Measurements from ENCODE around the gene NAA80. TPM values are rescaled to one million over a fixed set of nuclear protein-coding genes. Genes with fewer than 3 reads are reported as not detected.

Gene NAA80
- total RNA-seq, 5 donors from 2014 or later (not counting 1 experiment from before 2014, with no cell fraction given) = 33.8 to 45.7 (median 43.9) TPM

- ChIA-PET POLR2A (no interaction called here), CTCF (no interaction called here)
- Mint-ChIP-seq H3K9me3 (no peaks in the 10 kb centered on the region), H3K36me3 (no peaks in the 10 kb centered on the region), H3K27ac (peak overlapping the region; percentile 87 to 94), H3K4me3 (peak overlapping the region; percentile 7 to 37 (median 34)), H3K4me1 (peaks cover 35 to 57% (median 48%) of the 10 kb centered on the region in 3 donors), H3K27me3 (no peaks in the 10 kb centered on the region)
- H3K9me3 ChIP-seq = no peaks in the 10 kb centered on the region
- peak overlapping the region; percentile 97 for H3K27ac ChIP-seq (ENCODE audit: low read length)
- DNase-seq (no peak), ATAC-seq (replicated peaks in 1 of 4) (no peak)
- H3K4me1 ChIP-seq (ENCODE audit: control insufficient read depth in 1 of 2, extremely low read depth in 1 of 2, insufficient read depth in 2 of 2, low read length in 2 of 2) = peaks cover 25 to 77% of the 10 kb centered on the region in 2 experiments
- WGBS (ENCODE audit: insufficient coverage) = 94% methylated on average over 13 of the region's 13 CpGs
- H3K36me3 ChIP-seq (ENCODE audit: control insufficient read depth in 2 of 2, extremely low read depth in 1 of 2, insufficient read depth in 1 of 2, low read length in 1 of 2) = no peaks in the 10 kb centered on the region
- no peaks in the 10 kb centered on the region for H3K27me3 ChIP-seq (replicated peaks in 1 of 2; ENCODE audit: control insufficient read depth in 2 of 2, extremely low read depth in 1 of 2, insufficient read depth in 2 of 2, low read length in 1 of 2)
- no peak overlapping the region for H3K4me3 ChIP-seq (ENCODE audit: control insufficient read depth in 1 of 2, extremely low read depth in 1 of 2, low read length in 1 of 2)
These were observed 42.9 kb upstream of the NAA80 start for GRCh38 chr3:50341996-50342650.

DNA sequence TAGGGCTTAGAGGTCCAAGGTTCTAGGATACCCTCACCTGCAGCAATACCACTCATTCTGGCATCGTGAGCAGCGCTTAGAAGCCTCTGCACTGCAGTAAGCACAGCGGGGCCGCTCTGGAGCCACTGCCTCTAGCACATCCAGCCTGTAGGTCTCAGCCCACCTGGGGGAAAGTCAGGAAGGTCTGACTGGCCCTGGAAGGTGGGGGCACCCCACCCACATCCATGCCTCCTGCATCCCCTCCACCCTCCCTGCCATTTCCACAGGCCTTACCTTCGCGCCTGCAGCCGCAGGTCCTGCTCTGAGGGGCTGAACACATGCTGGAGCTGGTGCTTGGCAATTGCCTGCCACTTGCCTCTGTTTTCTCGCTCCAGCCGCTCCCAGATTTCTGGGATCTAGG, 42.3 kb upstream of the NAA80 start:
- no peaks in the 10 kb centered on the region for H3K27me3 ChIP-seq (replicated peaks in 1 of 2; ENCODE audit: control insufficient read depth in 2 of 2, extremely low read depth in 1 of 2, insufficient read depth in 2 of 2, low read length in 1 of 2)
- peak overlapping the region; percentile 73 to 88 (median 86) for H3K4me3 Mint-ChIP-seq
- no peaks in the 10 kb centered on the region for H3K36me3 Mint-ChIP-seq
- peak overlapping the region; percentile 89 to 94 for H3K27ac Mint-ChIP-seq
- peaks cover 25 to 77% of the 10 kb centered on the region in 2 experiments for H3K4me1 ChIP-seq (ENCODE audit: control insufficient read depth in 1 of 2, extremely low read depth in 1 of 2, insufficient read depth in 2 of 2, low read length in 2 of 2)
- DNase-seq (peak in 1 of 35 experiments; percentile 47), ATAC-seq (replicated peaks in 1 of 4) (no peak)
- no peaks in the 10 kb centered on the region for H3K9me3 Mint-ChIP-seq
- H3K36me3 ChIP-seq (ENCODE audit: control insufficient read depth in 2 of 2, extremely low read depth in 1 of 2, insufficient read depth in 1 of 2, low read length in 1 of 2) = no peaks in the 10 kb centered on the region
- H3K27ac ChIP-seq (ENCODE audit: low read length) = peak overlapping the region; percentile 97
- 82% methylated on average over 5 of the region's 9 CpGs for WGBS (ENCODE audit: insufficient coverage)
- no peaks in the 10 kb centered on the region for H3K27me3 Mint-ChIP-seq
- H3K9me3 ChIP-seq = no peaks in the 10 kb centered on the region
- peaks cover 39 to 56% (median 48%) of the 10 kb centered on the region in 3 donors for H3K4me1 Mint-ChIP-seq
- POLR2A ChIA-PET = interaction anchor here in 1 of 2 donors (0.6 kb wide), 1 partner anchor 28 kb away, joined by 12 read pairs; no protein-coding TSS in a partner anchor
- CTCF ChIA-PET = no interaction called here
- peak overlapping the region; percentile 52 to 84 for H3K4me3 ChIP-seq (ENCODE audit: control insufficient read depth in 1 of 2, extremely low read depth in 1 of 2, low read length in 1 of 2)

DNA sequence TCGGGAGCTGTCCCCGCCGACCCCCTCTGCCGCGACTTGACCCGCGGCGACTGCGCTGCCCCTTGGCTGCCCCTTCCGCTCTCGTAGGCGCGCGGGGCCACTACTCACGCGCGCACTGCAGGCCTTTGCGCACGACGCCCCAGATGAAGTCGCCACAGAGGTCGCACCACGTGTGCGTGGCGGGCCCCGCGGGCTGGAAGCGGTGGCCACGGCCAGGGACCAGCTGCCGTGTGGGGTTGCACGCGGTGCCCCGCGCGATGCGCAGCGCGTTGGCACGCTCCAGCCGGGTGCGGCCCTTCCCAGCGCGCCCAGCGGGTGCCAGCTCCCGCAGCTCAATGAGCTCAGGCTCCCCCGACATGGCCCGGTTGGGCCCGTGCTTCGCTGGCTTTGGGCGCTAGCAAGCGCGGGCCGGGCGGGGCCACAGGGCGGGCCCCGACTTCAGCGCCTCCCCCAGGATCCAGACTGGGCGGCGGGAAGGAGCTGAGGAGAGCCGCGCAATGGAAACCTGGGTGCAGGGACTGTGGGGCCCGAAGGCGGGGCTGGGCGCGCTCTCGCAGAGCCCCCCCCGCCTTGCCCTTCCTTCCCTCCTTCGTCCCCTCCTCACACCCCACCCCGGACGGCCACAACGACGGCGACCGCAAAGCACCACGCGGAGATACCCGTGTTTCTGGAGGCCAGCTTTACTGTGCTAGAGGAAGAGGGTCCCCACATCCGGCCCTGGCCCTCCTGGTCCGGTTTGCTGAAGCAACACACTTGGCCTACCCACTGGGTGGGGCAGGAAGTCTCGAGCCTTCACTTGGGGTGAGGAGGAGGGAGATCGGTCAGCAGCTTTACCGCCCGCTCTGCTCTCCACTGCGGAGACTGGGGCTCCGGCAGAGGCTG, 41.5 kb upstream of the NAA80 start, which contains the start of gene RASSF1:
Gene RASSF1 (minus strand): TSS at position 389 of the 882 bp plus-strand sequence. CDS start 31 bp downstream, at position 358.
- peak within 1 kb of the TSS; percentile 94 to 95 for H3K27ac Mint-ChIP-seq
- H3K27me3 ChIP-seq (replicated peaks in 1 of 2; ENCODE audit: control insufficient read depth in 2 of 2, extremely low read depth in 1 of 2, insufficient read depth in 2 of 2, low read length in 1 of 2) = no peaks in the 10 kb centered on the region
- ChIA-PET CTCF (interaction anchor here in 1 of 2 donors (0.7 to 1.5 kb wide), 5 partner anchors 10 to 201 kb away, joined by 3 to 7 read pairs (median 3); partner anchors contain the start of genes CYB561D2, HYAL3, NAA80 and NPRL2), POLR2A (interaction anchor here (0.6 kb wide), 2 partner anchors 27 to 42 kb away, joined by 3 to 12 read pairs; no protein-coding TSS in a partner anchor)
- no peaks in the 10 kb centered on the region for H3K27me3 Mint-ChIP-seq
- no peaks in the 10 kb centered on the region for H3K9me3 Mint-ChIP-seq
- H3K4me1 Mint-ChIP-seq = peaks cover 42 to 58% (median 49%) of the 10 kb centered on the region in 3 donors
- peak within 1 kb of the TSS; percentile 97 for H3K27ac ChIP-seq (ENCODE audit: low read length)
- DNase-seq (peak in 31 of 35 experiments; percentile 19 to 76 (median 50)), ATAC-seq (replicated peaks in 1 of 4) (peak; percentile 5 to 20 (median 10))
- under 1% methylated on average over 82 of the region's 85 CpGs for WGBS (ENCODE audit: insufficient coverage)
- H3K4me1 ChIP-seq (ENCODE audit: control insufficient read depth in 1 of 2, extremely low read depth in 1 of 2, insufficient read depth in 2 of 2, low read length in 2 of 2) = peaks cover 26 to 78% of the 10 kb centered on the region in 2 experiments
- H3K4me3 Mint-ChIP-seq = peak within 1 kb of the TSS; percentile 86 to 90 (median 88)
- peak within 1 kb of the TSS; percentile 52 to 84 for H3K4me3 ChIP-seq (ENCODE audit: control insufficient read depth in 1 of 2, extremely low read depth in 1 of 2, low read length in 1 of 2)
- H3K9me3 ChIP-seq = no peaks in the 10 kb centered on the region
- no peaks in the 10 kb centered on the region for H3K36me3 Mint-ChIP-seq
- peaks cover 0 to 5% of the 10 kb centered on the region in 2 donors for H3K36me3 ChIP-seq (ENCODE audit: control insufficient read depth in 2 of 2, extremely low read depth in 1 of 2, insufficient read depth in 1 of 2, low read length in 1 of 2)

DNA sequence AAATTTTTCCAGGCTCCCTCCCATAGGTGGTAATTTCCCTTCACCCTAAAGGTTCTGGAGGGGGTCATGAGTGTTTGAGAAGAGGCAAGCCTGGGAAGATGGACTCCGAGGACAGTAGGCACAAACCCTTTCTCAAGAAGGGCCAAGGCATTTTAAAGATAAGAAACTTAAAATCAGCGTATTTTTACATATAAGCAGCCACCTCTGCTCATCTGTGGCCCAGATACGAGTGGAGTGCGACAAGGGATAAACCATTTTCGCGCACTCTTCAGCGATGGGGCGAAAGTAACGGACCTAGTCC, 40.9 kb upstream of the NAA80 start:
- ChIA-PET CTCF (interaction anchor here in 1 of 2 donors (0.7 to 1.5 kb wide), 5 partner anchors 10 to 202 kb away, joined by 3 to 7 read pairs (median 3); partner anchors contain the start of genes CYB561D2, HYAL3, NAA80 and NPRL2), POLR2A (no interaction called here)
- DNase-seq (no peak), ATAC-seq (replicated peaks in 1 of 4) (no peak)
- H3K9me3 Mint-ChIP-seq = no peaks in the 10 kb centered on the region
- Histone ChIP-seq H3K27ac (ENCODE audit: low read length) (peak overlapping the region; percentile 97), H3K36me3 (ENCODE audit: control insufficient read depth in 2 of 2, extremely low read depth in 1 of 2, insufficient read depth in 1 of 2, low read length in 1 of 2) (peaks cover 0 to 5% of the 10 kb centered on the region in 2 donors), H3K9me3 (no peaks in the 10 kb centered on the region), H3K4me1 (ENCODE audit: control insufficient read depth in 1 of 2, extremely low read depth in 1 of 2, insufficient read depth in 2 of 2, low read length in 2 of 2) (peaks cover 25 to 78% of the 10 kb centered on the region in 2 experiments), H3K4me3 (ENCODE audit: control insufficient read depth in 1 of 2, extremely low read depth in 1 of 2, low read length in 1 of 2) (peak overlapping the region; percentile 52 to 84), H3K27me3 (replicated peaks in 1 of 2; ENCODE audit: control insufficient read depth in 2 of 2, extremely low read depth in 1 of 2, insufficient read depth in 2 of 2, low read length in 1 of 2) (no peaks in the 10 kb centered on the region)
- peaks cover 46 to 60% (median 51%) of the 10 kb centered on the region in 3 donors for H3K4me1 Mint-ChIP-seq
- peak overlapping the region; percentile 93 to 95 for H3K27ac Mint-ChIP-seq
- H3K27me3 Mint-ChIP-seq = no peaks in the 10 kb centered on the region
- H3K4me3 Mint-ChIP-seq = peak overlapping the region; percentile 86 to 90 (median 88)
- H3K36me3 Mint-ChIP-seq = no peaks in the 10 kb centered on the region
- 7% methylated on average over 8 of the region's 9 CpGs for WGBS (ENCODE audit: insufficient coverage)

DNA sequence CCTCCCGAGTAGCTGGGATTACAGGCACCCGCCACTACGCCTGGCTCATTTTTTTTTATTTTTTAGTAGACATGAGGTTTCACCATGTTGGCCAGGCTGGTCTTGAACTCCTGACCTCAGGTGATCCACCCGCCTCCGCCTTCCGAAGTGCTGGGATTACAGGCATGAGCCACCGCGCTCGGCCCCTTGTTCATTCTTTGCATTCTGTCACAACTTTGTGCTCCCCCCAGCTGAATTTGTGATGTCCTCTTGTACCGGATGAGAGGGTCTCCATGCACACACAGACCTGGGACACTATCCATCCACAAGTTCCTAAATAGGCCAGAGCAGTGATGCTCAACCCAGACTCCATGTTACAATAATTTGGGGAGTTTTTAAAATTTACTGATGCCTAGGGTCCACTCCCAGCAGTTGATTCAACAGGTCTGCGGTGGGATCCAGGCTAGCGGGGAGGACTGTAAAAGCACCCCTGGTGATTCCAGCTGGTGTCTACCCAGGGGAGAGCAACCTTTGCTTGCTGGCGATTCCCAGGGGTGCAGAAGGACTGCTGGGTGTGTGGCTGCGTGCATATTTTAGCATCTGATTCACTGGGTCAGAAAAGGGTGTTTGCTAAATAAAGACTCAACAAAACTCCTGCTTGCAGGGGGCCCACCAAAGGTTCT, 40.4 kb upstream of the NAA80 start:
- POLR2A ChIA-PET = no interaction called here
- Mint-ChIP-seq H3K9me3 (no peaks in the 10 kb centered on the region), H3K36me3 (no peaks in the 10 kb centered on the region), H3K4me1 (peaks cover 51 to 60% (median 54%) of the 10 kb centered on the region in 3 donors), H3K27me3 (no peaks in the 10 kb centered on the region), H3K27ac (peak overlapping the region; percentile 93 to 95), H3K4me3 (peak overlapping the region; percentile 86 to 90 (median 88))
- H3K9me3 ChIP-seq = no peaks in the 10 kb centered on the region
- CTCF ChIA-PET = interaction anchor here in 1 of 2 donors (0.7 to 1.5 kb wide), 4 partner anchors 11 to 172 kb away, joined by 3 to 7 read pairs (median 4); partner anchors contain the start of genes CYB561D2, HYAL3, NAA80 and NPRL2
- peaks cover 0 to 6% of the 10 kb centered on the region in 2 donors for H3K36me3 ChIP-seq (ENCODE audit: control insufficient read depth in 2 of 2, extremely low read depth in 1 of 2, insufficient read depth in 1 of 2, low read length in 1 of 2)
- ATAC-seq (replicated peaks in 1 of 4) (no peak), DNase-seq (no peak)
- H3K27me3 ChIP-seq (replicated peaks in 1 of 2; ENCODE audit: control insufficient read depth in 2 of 2, extremely low read depth in 1 of 2, insufficient read depth in 2 of 2, low read length in 1 of 2) = no peaks in the 10 kb centered on the region
- peak overlapping the region; percentile 52 to 84 for H3K4me3 ChIP-seq (ENCODE audit: control insufficient read depth in 1 of 2, extremely low read depth in 1 of 2, low read length in 1 of 2)
- H3K27ac ChIP-seq (ENCODE audit: low read length) = peak overlapping the region; percentile 97
- WGBS (ENCODE audit: insufficient coverage) = 51% methylated on average over 8 of the region's 14 CpGs
- H3K4me1 ChIP-seq (ENCODE audit: control insufficient read depth in 1 of 2, extremely low read depth in 1 of 2, insufficient read depth in 2 of 2, low read length in 2 of 2) = peaks cover 25 to 79% of the 10 kb centered on the region in 2 experiments
